ENCODE results near the gene HDAC9.

DNA sequence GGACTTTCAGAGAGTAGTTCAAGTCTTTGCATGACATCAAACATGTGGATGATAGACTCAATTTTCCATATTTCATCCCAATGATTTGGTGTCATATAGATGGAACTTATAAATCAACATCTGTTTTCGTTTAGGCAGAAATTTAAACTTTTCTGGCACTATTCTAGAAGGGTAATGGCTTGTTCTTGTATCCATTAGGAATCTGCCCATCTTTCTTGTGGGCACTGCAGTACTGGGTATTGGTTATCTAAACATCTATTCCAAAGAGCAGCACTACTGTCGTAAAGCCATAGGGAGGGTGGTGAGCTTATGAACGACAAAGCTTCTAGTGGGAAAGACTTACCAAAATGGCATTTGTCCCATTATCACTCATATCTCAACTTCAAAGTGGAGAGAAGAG, 348.4 kb downstream of the HDAC9 start:
- TF ChIP-seq, protein P1, sequence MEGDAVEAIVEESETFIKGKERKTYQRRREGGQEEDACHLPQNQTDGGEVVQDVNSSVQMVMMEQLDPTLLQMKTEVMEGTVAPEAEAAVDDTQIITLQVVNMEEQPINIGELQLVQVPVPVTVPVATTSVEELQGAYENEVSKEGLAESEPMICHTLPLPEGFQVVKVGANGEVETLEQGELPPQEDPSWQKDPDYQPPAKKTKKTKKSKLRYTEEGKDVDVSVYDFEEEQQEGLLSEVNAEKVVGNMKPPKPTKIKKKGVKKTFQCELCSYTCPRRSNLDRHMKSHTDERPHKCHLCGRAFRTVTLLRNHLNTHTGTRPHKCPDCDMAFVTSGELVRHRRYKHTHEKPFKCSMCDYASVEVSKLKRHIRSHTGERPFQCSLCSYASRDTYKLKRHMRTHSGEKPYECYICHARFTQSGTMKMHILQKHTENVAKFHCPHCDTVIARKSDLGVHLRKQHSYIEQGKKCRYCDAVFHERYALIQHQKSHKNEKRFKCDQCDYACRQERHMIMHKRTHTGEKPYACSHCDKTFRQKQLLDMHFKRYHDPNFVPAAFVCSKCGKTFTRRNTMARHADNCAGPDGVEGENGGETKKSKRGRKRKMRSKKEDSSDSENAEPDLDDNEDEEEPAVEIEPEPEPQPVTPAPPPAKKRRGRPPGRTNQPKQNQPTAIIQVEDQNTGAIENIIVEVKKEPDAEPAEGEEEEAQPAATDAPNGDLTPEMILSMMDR (IDR thresholded peaks at IDR 0.05) = no peak
- no peak for TF ChIP-seq POLR2AphosphoS5 (IDR thresholded peaks at IDR 0.05)

Measured in prostate gland (tissue), 2 donors.